Gastroesophageal sphincter (tissue), 3 donors: Measurements from ENCODE around the gene SCFD2.

ENCODE experiments used
- POLR2A ChIP-seq, 2 donors: fragments of 450-650 bp; IDR thresholded peaks; one replicate each; pipeline ENCODE4 v1.6.1; 2017; ENCODE audit warnings: antibody characterized with exemption in 2 of 2, mild to moderate bottlenecking in 2 of 2, moderate library complexity in 1 of 2
- TF ChIP-seq, protein P1 (sequence below), 4 experiments: fragments of 200-600 bp in 2 of 4; fragments of 450-650 bp in 2 of 4; sonication (generic) in 1 of 4; IDR thresholded peaks; one replicate each; pipeline ENCODE4 v1.5.1; 2017 to 2019; ENCODE audit warnings: antibody characterized with exemption in 4 of 4, mild to moderate bottlenecking in 2 of 4, moderate library complexity in 2 of 4

DNA sequence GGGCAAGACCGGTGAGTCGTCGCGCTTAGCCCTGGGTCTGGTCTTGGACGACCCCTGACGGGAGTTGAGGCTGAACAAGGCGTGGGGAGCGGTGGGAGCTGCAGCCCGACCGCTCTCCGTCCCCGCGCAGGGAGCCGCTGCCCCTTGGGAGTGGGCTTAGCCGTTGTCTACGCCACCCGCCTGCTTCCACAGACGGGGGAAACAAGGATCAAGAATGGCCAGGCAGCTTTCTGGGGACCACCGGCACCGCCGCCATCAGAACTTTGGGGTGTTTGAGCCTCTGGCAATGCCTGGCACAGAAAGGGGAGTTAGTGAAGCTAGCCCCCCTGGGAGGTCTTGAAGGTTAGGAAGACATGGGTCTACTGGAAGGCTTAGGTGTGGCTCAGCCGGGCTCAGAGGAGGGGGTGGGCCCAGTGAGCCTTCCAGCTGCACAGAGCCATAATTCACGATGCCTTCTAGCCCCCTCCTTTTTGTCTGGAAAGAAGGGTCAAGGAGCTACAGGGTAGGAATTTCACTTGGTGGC is 503.2 kb downstream of the SCFD2 start:
- TF ChIP-seq, protein P1, sequence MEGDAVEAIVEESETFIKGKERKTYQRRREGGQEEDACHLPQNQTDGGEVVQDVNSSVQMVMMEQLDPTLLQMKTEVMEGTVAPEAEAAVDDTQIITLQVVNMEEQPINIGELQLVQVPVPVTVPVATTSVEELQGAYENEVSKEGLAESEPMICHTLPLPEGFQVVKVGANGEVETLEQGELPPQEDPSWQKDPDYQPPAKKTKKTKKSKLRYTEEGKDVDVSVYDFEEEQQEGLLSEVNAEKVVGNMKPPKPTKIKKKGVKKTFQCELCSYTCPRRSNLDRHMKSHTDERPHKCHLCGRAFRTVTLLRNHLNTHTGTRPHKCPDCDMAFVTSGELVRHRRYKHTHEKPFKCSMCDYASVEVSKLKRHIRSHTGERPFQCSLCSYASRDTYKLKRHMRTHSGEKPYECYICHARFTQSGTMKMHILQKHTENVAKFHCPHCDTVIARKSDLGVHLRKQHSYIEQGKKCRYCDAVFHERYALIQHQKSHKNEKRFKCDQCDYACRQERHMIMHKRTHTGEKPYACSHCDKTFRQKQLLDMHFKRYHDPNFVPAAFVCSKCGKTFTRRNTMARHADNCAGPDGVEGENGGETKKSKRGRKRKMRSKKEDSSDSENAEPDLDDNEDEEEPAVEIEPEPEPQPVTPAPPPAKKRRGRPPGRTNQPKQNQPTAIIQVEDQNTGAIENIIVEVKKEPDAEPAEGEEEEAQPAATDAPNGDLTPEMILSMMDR (IDR thresholded peaks at IDR 0.05): no peak
- TF ChIP-seq POLR2A (IDR thresholded peaks at IDR 0.05): no peak
